Glomerular visceral epithelial cell (primary cell): ENCODE data around the gene ELK3.
A peak's percentile ranks its signal among the peaks of the same experiment; 100 is the strongest.

ENCODE experiments used
- DNase-seq: peaks from one replicate; pipeline ENCODE4 v3.0.0-alpha.2; 2016; ENCODE audit errors: extremely low spot score

The ELK3 gene

DNA sequence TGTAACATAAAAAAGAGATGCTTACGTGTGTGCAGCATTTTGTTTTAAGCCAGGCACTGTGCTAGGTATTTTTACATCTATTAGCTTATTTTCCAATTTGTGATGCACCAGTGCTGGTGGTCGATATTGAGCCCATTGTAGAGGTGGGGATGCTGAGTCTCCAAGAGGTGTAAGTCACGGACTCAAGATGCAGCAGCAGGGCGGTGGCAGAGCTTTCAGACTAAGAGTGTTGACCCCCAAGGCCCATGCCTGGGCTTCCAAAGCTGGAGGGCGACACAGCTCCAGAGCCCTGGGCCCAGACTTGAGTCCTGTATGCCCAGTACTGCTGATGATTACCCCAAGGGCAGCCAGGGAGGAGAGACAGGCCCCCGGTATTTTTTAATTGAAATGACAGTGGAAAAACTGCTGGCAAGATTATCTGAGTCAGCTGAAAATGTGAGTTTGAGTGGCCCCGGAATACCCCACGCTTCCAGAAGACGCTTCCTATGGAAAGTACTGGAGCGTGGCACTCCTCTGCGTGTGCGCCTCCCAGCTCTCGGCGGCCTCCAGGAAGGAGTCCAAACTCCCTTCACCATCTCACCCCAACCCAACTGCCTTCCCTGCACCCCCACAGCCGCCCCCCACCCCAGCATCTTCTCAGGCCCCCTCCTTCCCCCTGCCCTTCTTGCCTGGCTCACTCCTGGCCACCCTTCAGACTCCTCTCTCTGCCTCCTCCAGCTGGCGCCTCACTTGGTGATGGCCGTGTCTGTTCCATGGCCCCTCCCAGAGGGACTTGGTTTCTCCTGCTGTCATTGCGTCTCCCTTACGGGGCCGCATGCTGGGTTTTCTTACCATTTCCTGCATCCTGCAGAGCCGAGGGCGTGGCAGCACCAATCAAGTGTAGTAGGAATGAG lies 40.7 kb downstream of the ELK3 start:
- DNase-seq, result no peak

DNA sequence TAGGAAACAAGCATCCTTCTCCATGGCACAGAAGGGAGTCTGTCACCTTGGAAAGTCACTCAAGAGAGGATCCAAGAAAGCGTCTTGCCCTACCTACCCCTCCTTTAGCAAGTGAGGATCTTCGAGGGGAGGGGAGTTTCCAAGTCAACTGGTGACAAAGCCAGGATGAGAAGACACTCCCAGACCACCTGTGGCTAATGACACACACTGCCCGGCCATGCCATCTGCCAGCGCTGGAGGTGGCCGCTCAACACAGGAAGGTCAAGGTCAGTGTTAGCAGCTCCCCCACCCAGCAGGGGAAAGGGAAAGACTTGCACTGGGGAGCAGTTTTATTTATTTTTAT lies 41.3 kb downstream of the ELK3 start:
- no peak for DNase-seq

DNA sequence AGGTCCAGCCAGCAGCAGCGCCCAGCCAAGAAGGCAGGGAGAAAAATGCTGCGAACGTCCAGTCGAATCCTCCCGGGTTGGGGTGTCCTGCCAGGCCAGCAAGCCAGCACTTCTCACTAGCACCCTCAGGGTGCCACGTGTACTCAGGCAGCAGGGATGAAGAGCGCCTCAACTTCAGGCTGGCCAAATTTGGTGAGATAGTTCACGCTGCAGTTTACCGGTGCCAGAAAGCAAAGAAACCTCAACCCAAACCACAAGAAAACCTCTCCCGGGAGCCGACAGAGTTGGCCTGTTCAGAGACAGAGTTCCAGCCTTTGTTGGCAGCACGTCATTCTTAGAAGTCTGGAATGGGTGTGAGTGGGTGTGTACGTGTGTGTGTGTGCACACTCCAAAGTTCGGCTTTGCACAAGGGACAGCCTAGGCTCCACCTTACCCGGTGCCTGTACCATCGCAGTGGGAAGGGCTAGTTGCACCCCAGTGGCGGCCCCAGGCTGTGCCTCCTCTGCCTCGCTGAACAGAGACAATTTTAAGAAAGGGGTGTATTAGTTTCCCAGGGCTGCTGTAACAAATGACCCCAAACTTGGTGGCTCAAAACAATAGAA lies 42.1 kb downstream of the ELK3 start:
- no peak for DNase-seq

DNA sequence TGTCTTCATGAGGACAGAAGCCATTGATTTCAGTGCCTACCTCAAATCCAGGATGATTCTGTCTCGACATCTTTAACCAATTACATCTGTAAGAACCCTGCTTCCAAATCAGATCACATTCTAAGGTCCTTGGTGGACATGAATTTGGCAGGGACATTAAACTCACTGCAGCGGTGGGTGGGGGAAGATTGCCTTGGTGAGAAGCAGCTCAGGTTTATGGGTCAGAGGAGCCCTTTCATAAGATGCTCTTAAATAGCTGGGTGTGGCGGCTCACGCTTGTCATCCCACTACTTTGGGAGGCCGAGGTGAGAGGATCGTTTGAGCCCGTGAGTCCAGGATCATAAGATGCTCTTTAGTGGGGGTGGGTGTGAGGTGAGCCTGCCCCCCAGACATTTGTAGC lies 42.9 kb downstream of the ELK3 start:
- no peak for DNase-seq

DNA sequence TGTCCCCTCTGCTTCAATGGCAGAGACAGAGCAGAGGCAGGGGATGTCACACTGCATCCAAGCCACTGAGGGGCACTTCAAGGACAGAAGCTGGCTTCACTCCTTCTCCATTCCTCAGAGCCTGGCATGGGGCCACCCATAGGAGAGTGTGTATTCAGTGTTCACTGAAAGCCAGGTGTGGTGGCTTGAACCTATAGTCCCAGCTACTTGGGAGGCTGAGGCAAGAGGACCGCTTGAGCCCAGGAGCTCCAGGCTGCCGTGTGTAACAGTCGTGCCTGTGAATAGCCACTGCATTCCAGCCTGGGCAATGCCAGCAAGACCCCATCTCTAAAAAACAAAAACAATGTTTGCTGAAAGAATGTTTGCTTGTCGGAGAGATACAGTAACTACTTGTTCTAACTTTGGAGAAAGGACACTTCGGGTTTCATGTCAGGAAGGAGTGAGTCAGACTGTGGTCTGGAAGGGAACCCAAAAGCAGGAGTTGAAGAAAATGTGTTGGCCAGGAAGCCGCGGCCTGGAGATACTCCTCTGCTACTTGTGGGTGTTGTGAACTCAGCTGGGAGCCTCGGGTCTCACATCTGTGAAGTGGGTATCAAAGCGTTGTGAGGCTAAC lies 43.4 kb downstream of the ELK3 start:
- DNase-seq, result peak; percentile 81

DNA sequence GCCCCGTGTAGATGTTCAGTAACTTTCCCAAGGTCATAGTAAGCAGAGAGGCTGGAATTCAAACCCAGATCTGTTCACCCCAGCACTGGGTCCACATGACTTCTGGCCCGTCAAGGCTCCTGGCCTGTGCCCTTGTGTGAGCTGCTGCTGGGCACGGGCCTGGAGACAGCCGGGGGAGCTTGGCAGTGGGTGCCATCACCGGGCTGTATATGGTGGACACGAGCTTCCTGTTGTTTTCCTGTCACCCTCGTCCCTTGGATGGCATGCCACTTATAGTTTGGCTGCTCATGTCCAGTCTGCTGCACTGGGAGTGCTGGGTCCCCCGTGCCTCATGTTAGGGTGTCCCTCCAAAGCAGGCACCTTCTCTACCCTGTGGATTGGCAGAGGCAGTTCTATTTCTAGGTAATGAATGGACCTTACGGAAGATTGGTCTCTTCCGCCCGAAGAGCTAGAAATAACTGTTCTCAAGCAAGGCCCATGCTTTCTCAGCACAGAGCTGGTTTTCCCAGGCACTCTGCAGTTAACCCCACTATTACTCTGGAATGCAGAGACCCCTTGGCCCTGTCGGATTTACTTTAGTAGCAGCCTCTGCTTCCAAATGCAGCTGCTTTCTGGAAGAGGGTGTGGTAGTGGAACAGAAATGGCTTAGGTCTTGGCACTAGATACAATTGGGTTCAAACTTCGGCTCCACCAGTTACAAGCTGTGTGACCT lies 44.3 kb downstream of the ELK3 start:
- no peak for DNase-seq

GRCh38 chr12:96239711-96240635 lies 45.8 kb downstream of the ELK3 start:
- DNase-seq, result no peak

DNA sequence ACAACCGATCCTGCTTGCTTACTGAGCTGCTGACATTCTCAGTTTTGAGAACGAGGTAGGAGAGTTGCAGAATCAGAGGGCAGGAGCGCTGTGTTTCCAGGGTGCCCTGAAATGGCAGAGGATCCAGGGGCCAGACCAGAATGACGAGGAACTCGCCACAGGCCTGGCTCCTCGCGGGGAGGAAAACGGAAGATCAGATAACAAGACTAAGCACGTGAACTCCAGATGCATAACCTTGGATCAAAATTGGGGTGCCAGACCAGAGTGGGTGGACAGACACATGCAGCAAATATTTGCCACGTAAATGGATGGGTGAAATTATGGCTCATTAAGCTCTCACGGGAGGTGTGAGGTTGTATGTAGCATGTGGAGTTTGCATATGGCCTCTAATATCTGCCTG lies 46.5 kb downstream of the ELK3 start:
- no peak for DNase-seq

DNA sequence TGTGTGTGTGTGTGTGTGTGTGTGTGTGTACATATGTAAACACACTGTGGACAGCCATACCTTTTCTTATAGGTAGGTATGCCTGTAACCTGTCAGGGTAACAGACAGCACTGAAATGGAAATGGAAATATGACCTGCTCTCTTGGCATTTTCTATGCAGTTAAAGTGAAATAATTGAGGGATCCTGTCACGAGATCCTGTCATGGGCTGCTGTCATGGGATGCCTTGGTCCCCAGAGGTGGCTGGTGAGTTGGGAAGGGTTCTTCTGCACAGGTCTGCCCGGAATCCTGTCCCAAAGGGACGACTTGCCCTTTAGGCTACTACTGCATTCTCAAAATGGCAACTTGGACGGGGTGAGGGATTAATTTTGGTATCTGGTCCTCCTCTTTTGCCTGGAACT lies 47.3 kb downstream of the ELK3 start:
- DNase-seq, result no peak

DNA sequence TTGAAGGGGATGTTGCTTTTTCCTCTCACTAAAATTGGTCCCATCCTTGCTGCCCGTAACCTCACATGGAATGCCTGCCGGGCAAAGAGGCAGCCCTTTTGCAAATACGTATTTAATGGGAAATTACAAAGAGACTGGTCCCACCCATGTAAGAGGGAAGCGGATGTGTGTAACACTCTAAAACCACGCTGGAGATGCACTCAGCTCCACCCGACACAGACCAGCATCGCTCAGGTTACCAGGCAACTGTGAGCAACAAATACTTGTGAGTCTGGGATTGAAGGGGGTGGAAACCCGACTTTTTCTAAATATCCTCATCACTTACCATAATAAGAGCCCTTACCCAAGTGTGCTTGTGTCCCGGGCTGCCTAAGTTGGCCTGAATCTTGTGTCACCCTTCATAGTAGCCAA lies 47.7 kb downstream of the ELK3 start:
- no peak for DNase-seq

GRCh38 chr12:96242597-96242996 lies 48.4 kb downstream of the ELK3 start:
- no peak for DNase-seq

DNA sequence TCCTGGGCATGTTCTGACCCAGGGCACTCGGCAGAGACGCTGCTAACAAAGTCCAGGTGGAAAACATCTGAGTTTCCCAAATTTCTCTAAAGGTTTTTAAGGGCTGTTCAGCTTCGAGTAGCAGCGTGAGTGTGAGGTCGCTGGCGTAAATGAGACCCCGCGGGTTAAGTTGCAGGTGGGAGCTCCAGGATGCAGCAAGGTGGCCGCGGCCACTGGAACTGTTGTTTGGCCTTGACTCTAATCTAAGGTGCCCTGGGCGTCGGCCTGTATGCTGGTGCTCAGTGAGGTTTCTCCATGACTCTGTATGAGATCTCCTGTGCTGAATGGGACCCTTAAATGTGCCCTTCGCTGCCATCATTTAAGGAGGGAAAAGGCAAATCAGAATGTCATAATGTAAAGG lies 50.7 kb downstream of the ELK3 start:
- DNase-seq, result no peak

GRCh38 chr12:96246926-96247505 lies 52.8 kb downstream of the ELK3 start:
- DNase-seq, result no peak

- peak; percentile 30 for DNase-seq
Measured at GRCh38 chr12:96247563-96247962, 53.4 kb downstream of the ELK3 start.

GRCh38 chr12:96248136-96248931 lies 54.2 kb downstream of the ELK3 start:
- no peak for DNase-seq

DNA sequence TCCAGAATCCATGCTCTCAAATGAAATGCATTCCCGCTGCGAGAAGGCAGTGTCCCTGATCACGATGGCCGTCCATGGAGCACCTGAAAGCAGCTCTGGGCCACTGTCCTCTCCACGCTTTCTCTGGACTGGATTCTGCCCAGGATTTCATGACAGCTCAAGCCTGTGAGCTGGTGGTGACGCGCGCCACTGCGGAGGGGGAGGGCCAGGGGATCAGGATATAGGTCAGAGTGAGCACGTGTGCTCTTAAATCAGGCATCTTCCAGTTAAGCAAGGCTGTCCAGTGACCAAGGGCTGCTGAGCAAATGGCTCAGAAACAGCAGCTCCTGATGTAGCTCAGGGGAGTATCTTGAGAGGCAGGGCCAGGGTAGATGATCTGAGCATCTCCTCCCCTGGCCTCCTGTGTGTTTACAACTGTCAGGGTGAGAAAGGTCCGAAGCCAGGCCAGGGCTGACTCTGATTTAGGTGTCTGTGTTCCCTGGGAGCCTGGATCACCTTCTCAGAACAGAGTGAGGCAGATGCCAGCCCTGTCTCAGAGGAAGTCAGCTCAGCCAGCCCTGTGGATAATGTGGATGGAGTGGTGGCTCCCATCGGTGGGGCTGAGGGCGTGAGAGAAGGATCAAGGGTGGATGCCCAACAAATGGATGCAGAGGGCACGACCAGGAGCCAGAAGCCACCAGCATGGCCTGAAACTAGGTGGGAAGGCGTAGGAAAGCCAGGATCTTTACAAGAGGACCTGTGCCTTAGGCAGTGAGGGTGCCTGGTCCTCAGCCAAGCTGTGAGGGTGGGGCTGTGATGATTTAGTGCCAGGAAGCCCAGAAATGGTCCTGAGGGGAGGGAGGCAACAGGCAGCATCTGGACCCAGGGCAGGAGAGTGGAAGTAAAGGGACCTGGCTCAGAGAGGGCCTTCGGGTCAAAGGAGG lies 55.3 kb downstream of the ELK3 start:
- DNase-seq, result no peak

GRCh38 chr12:96250119-96250685 lies 56.0 kb downstream of the ELK3 start:
- no peak for DNase-seq

DNA sequence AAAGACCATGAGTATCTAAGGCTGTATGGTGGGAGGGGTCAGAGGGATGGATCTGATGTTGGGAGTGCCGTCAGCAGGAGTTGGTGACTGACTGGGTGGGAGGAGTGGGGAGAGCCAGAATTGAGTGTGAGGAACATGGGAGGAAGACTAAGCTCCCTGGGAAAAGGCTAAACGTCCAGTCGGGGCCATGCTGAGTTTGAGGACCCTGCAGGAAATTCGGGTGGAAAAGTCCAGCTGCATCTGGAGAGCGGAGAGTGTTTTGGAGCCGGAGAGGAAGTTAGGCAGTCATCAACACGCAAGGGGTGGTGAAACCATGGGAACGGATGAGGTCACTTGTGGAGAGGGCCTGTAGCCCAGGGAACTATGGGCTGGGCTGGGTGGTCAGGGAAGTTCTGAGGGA lies 60.9 kb downstream of the ELK3 start:
- no peak for DNase-seq
